GM18498 (cell line): Measurements from ENCODE around the gene KRT6C.
"Not testable (repeated sequence)": the region's sequence is repeated elsewhere in the genome, so short reads cannot be mapped to it uniquely, and the experiment has no call there.

Experiments used
- ATAC-seq: cut with Tn5 transposase; IDR thresholded peaks from one replicate; pipeline ENCODE4 v1.9.1; 2021; ENCODE audit warnings: mild to moderate bottlenecking, moderate library complexity; ENCODE audit not compliant: unreplicated experiment

The KRT6C gene

DNA sequence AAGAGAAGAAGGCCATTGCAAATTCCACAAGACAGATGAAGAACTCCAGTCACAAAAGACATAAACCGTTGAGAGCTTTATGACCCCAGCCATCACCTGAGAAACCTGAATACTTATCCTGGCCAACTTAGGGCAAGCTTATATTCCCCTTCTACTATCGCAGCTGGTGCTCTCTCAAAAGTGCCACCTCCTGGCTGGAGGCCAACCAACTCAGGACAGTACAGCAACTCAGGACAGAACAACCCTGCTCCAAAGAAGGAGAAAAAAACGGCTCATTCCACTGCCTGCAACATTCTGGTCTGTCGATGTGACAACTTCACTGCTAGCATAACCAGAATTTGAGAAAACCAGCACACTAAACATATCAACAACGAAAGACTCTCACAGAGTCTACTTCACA lies 11.9 kb downstream of the KRT6C start:
- no peak for ATAC-seq

DNA sequence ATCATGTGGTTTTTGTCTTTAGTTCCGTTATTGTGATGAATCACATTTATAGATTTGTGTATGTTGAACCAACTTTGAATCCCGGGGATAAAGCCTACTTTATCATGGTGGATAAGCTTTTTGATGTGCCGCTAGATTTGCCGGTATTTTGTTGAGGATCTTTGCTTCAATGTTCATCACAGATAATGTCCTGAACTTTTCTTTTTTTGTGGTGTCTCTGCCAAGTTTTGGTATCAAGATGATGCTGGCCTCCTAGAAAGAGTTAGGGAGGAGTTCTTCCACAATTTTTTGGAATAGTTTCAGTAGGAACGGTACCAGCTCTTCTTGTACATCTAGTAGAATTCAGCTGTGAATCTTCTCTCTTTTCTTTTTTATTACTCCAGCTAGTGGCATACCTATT lies 14.7 kb downstream of the KRT6C start:
- no peak for ATAC-seq

DNA sequence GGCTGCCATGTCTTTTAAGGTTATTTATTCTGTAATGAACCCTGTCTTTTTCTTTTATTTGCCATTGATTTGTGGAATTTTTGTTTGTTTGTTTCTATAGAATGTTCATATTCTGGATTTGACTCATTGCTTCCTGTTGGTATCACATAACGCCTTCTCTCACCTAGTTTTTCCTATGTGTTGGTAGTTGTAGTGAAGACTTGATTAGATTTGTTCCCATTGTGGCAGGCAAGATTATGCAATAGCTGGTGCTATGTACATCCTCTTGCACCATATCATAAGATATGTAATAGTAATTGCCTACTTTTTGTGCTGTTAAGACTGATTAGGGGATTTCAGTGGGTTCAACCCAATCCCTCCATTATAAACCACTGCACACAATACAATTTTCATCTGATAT lies 17.8 kb downstream of the KRT6C start:
- no peak for ATAC-seq

DNA sequence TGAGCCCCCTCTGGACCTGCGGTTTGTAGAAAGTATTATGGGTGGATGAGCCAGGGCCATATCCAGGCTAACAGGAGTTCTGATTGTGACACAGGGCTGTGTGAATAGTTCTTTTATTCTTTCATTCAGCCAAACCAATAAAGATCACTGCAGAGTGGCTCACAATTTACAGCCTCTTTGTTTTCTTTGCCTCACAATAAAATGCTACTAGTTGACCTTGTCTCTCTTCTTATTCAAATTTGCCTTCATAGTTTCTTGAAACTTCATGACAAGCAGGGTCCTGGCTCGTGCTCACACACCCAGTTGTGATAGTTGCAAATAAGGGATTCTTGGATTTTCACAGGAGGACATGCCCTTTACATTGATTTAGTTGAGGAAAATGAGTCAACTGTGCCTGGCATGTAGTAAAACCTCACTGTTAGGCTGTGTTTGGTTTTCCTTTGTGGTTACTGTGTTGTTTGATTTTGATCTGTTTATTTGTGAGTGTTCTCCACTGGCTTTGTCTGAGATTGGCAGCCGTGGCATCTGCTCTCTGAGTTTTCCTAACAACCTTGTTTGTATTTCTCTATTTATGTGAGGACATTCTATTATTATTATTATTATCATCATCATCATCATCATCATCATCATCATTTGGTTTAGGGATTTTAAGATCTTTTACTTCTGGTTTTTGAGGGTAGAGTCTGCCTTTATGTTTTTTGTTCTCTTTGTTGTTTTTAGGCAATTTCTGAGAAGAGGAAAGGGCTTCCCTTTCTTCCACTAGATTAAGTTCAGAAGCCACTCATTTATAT lies 19.0 kb downstream of the KRT6C start:
- ATAC-seq, result no peak

DNA sequence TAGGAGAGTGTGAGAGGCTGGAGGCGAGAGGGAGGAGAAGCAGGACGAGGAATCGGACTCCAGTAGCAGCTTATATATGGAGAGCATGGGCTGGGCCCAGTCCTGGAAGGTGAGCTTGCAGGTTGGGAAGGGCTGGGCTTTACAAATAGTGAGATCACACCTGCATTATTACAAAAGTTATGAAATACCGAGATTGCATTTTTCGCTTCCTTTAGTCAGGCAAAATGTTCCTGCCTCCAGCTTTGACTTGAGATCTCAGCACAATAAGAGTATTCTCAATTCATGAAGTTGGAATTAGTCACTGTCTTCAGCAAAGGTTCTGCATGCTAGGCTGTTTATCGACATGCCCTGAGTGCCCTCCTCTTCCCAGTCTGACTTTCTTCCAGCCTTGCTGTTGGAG lies 21.5 kb downstream of the KRT6C start, which contains the start of gene KRT6B:
TSS of gene KRT6B (minus strand) at position 46 of the 400 bp plus-strand sequence. CDS start 68 bp downstream, outside the sequence.
- no peak for ATAC-seq

DNA sequence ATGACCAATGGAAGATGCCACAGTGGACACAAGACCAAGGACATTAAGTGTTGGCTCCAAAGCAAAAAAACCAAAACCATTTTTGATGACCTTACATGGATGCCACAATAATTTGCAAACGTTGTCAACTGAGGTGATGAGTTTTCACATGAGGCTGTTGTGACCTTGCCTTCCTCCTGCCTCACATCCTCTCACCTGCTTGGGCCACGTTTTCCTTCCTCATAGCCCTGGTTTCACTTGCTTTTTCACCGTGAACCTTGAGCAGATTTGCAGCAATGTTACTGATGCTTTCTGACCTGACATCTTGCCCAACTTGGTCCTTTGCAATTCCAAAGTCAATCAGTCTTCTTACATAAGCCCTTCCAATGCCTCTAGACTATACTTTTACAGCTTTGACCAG lies 25.4 kb downstream of the KRT6C start:
- no peak for ATAC-seq

DNA sequence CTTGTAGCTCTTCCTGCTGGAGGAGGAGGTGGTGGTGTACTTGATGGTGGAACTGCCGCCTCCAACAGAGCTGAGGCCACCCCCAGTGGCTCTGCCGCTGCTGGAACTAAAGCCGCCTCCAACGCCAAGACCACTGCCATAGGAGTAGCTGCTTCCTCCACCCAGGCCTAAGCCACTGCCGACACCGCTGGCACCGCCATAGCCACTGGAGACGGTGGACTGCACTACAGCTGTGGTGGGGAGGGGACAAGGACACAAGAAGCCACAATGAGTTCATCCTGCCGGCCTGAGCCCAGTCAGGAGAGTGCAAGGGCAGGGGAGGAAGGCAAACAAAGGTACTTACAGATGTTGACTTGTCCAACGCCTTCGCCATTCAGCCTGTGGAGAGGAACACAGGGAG lies 26.4 kb downstream of the KRT6C start:
- ATAC-seq, result not testable (repeated sequence)

DNA sequence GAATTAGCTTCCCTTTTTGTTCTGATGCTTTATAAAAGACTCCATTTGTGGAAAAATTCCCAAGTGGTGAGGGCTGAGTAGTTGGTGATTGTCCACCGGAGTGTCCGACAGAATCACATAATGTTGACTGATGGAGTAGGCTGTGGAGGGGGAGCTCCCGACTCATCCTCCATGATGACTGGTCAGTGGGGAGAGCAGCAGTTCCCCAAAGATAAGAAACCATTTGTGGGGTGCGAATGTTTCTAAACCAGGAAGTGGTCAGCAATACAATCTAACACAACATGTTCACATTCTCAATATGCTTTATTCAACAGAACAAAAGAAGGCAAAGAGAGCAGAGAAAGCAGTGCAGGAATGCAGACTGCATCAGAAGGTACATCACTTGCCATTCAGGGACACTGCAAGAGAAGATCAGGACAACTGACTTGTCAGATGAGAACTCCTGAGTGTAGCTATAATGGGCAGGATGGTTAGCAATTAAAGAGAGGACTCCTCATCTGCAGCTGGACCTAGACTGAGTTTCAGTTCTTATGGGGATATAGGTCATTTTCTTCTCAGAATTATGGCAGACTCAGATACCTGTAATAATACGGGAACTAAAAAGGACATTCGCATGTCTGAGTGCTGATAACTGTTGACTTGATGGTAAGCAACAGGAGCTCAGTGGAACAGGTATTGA lies 27.1 kb downstream of the KRT6C start:
- ATAC-seq, result no peak

DNA sequence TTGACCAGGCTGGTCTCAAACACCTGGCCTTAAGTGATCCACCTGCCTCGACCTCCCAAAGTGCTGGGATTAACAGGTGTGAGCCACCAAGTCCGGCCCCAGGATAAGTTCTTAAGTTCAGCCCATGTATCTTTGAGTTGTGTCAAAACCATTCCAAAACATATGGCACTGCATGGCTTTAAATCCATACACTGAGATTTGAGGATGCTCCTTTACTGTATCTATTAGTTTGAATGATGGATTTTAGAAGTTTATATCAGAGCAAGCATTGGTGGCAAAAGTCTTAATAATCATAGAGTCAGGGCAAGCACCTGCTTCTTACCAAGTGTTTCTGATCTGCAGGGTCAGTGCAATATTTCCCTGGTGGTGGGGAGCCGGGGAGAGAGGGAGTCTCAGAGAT lies 27.7 kb downstream of the KRT6C start:
- no peak for ATAC-seq

DNA sequence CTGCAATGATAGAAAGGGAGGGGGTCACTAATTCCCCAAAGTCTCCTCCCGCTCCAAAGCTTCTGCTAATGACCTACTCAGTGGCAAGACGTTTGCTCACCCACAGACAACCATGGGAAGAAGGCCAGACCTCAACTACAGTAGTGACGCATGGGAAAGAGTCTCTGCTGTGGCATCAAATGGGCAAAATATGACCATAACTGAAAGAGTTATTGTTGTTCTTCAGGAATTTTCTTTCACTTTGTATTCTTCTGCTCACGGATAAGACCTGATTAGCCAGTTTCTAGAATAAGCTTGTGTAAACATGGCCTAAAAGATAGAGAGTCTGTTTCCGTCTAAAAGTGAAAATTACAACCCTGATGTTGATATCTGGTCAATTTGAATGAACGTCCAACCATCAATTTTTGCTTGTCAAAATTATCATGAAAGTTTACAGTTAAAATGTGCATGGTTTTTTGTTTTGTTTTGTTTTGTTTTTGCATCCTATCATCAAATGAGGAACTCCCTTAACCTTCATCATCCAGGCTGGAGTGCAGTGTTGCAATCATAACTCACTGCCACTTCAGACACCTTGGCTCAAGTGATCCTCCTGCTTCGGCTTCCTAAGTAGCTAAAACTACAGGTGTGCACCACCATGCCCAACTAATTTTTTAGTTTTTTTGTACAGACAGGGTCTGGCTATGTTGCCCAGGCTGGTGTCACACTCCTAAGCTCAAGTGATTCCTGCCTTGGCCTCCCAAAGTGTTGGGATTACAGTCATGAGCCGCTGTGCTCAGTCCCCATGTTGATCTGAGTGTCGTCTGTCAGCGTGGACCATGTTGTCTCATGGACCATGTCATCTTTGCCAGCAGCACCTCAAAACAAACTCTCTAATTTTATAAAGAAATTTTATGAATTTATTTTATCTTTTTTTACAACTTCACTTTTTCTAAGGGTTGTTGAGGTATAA lies 28.7 kb downstream of the KRT6C start:
- ATAC-seq, result no peak

DNA sequence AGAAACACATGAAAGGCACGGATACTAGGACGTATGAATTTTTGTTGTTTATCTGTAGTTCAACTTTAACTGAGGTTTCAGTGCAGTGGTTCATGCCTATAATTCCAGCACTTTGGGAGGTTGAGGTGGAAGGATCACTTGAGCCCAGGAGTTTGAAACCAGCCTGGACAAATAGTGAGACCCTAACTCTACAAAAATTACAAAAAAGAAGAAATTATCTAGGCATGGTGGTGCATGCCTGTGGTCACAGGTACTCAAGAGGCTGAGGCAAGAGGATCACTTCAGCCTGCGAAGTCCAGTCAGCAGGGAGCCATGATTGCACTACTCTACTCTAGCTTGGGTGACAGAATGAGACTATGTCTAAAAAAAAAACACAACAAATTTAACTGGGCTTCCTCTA lies 29.6 kb downstream of the KRT6C start:
- no peak for ATAC-seq

DNA sequence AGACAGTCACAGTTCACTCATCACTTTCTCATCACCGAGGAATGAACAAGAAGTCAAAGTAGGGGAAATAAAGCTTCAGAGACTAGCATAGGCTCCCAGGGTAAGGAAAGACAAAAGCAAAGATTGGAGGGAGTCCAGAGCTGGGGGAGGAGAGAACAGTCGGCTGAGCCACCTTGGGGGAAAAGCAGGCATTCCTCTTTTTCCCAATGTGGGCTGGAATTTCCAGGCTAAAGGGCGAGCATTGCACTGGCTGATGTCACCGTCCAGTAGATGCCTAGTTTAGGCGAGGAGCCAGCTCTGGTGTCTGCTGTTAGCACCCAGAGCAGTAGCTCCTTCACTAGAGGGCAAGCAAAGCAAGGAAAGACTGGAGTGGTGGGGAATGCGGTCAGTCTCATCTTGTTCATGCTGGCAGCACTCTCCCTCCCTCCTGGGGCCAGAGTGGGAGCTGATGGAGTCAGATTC lies 31.0 kb downstream of the KRT6C start:
- no peak for ATAC-seq

DNA sequence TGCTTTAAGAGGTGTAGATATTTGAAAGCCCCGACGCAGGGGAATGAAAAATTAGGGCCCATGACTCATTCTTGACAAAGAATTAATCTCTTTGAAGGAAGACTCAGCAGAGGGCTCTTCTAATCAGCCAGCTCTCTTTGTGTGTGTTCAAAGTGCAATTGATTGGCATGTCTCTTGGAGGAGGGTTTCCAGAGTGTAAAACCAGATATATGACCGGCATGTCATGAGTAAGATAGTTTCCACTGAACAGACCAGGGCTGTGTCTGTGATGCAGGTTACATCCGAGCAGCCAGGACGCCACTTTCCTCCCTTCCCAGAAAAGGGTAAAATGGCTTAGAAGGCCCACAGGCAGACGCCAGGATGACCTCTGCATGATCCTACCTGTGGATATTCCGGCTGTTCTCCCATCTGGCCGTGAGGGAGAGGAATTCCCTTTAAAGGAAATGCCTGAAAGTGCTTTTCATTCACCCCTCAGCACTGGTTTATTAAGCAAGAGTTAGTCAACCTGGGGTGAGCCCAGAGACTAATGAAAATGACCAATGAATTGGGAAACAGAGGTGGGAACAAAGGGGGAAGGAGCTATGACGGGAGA lies 32.2 kb downstream of the KRT6C start:
- no peak for ATAC-seq

DNA sequence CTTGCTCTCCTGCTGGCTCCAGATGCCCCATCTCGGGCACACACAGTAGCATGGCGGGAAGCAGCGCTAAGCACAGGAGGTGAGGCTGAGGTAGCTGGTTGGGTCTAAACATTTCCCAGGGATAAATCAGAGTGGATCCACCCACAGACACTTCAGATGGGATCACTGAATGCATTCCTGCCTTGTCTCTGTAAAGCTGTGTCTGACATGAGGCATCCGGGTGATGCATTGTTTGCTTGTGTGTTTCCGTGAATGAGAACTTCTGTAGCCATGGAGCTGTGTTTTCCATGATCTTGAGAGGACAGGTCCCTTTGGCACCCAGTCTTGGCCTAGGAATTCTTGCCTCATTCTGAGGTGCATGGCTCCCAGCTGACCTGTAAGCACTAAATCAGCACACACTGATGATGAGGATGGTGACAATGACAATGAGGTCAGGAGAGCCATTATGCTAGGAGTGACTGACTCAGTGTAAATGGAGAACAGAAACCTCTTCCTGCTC lies 32.7 kb downstream of the KRT6C start:
- ATAC-seq, result no peak

DNA sequence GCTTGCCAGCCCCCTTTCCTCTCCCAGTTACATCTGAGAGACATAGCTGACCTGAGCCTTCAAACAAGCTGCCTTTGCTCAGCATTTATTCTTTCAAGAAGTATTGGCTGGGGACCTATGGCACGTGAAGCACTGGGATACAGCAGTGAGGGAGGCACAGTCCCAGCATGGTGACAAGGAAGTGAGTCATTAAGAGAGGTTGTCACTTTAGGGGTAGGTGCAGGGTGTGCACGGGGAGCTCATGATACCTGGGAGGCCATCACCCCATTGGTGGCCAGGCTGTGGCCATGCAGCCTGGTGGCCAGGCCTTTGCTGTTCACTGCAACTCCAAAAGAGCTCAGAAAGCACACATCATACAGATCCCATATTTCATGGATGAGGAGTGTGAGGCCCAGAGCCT lies 33.8 kb downstream of the KRT6C start:
- no peak for ATAC-seq

DNA sequence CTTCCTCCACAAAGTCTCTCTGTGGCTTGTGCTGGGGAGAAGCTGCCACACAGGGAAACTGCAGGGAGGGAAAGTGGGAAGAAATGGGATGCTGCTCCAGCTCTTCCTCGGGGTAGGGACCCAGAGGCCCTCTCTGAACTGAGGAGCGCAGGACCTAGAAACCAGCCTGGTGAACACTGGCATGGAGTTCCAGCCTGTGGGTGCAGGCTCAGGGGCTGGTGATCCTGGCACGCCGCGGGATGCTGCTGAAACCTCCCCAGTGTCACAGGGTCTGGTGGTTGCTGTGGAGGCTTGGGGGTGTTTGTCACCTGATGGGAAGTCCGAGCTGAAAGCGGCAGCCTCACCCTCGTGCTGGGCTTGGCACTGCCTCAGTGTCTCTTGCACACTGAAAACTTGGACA lies 34.2 kb downstream of the KRT6C start:
- no peak for ATAC-seq

DNA sequence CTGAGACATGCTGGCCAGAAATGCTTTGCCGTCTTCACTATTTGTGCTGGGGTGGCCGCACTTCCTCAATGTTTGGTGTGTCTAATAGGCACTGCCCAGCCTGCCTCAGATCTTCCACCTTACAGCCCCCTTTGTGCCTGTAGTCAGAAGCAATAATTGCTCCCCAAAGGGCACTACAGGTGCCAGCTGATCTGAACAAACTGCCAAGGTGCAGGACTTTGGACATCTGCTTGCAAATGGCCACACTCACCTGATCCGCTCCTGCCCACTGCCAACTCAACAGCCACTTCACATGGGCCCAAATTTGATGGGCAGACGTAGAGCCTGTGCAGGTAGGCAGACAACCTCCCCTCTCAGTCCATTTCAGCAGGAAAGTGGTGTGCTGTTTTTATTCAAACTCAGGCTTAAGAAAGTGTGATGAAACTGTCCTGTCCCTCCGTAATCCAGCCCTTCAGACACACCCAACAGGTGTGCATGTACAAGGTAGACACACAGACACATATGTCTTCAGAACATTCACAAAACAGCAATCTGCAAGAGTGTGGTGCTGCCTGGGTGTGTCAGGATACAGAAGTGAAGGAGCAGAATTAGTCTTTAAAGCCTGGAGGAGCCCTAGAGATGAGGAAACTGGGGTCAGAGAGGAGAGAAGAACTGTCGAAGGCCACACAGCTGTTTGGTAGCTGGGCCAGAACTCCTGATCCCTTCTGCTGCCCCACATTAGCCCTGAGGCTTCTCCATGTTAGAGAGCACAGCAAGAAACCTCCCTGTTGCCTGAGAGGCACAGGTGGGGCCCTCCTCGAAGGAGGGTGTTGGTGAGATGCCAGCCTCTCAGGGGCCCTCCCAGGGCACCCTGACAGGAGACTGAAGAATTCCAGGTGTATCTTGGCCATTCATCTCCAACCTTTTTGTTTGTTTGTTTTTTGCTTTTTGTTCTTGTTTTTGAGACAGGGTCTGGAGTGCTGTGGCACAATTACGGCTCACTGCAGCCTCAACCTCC lies 35.0 kb downstream of the KRT6C start:
- no peak for ATAC-seq

DNA sequence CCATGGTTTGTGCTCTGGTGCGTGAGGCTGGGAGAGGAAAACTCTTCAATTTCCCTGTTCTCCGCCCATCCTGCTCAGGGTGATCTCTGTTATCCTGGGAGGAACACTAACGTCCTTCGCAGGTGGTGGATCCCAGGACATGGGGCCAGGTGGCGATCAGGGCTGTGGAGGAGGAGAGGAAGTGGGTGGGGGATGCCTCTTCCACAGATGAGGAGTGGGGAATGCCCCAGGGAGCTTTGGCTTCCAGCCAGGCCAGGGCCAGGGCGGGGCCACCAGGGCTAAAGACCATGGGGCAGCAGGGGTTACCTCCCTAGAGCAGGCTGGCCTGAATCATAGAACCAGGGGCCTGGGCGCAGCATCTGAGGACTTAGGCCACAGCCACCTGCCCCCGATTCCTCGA lies 36.1 kb downstream of the KRT6C start:
- no peak for ATAC-seq

DNA sequence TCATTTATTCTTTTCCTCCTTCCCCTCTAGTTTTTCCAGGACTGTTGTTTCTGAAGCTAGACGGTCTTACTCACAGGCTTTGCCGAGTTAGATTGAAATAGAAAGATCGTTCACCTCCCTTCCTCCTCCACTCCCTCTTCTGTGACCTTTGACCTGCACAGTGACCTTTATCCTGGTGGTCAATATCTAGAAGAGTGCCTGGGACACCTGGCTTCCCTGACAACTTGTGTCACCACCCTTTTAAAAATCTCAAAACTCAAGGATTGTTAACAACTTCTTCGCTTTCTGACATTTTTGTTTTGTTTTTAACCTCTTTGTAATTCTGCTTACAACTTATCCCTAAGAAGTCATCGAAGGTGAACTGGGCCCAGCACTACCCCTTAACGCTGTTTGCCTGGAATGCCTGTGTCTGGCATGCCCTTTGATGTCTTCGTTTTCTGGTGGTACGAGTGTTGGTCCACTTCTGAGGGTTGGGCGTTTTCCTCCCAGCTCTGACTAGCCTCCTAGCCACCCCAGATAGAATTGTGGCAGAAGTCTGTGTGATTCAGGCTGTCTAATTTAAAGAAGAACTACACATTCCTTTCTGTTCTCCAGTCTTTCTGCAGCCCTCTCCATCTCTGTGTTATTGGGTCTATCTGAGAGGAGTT lies 36.7 kb downstream of the KRT6C start:
- no peak for ATAC-seq
